Endothelial cell of umbilical vein (primary cell): ENCODE results near the gene METTL14.

ENCODE experiments used
- GATA2 ChIP-seq: IDR thresholded peaks from 2 replicates; pipeline ENCODE4 v1.7.0; 2011; ENCODE audit warnings: low read depth, mild to moderate bottlenecking, moderate library complexity, mixed read lengths, low read length; ENCODE audit not compliant: insufficient read length, insufficient read depth
- MAX ChIP-seq: IDR thresholded peaks from 2 replicates; pipeline ENCODE4 v1.6.1; 2011; ENCODE audit not compliant: insufficient read depth, insufficient read length
- POLR2A ChIP-seq: IDR thresholded peaks from 2 replicates; pipeline ENCODE4 v1.6.1; 2012; ENCODE audit warnings: low read depth, mild to moderate bottlenecking, control low read depth, low read length
- POLR2AphosphoS5 ChIP-seq: IDR thresholded peaks from 2 replicates; pipeline ENCODE4 v1.6.1; 2012; ENCODE audit warnings: low read depth, mild to moderate bottlenecking, control low read depth, low read length, moderate library complexity; ENCODE audit not compliant: insufficient read depth
- TF ChIP-seq, protein P1 (sequence below), 2 donors: IDR thresholded peaks; 1 replicate in 1 of 2; 2 replicates in 1 of 2; pipeline ENCODE4 v1.5.1; 2011; ENCODE audit warnings: low read length in 2 of 2, mild to moderate bottlenecking in 2 of 2, moderate library complexity in 2 of 2, control low read depth in 1 of 2, inconsistent platforms in 1 of 2, low read depth in 1 of 2; ENCODE audit not compliant: insufficient read depth in 1 of 2; ENCODE audit errors: extremely low read depth in 1 of 2

DNA sequence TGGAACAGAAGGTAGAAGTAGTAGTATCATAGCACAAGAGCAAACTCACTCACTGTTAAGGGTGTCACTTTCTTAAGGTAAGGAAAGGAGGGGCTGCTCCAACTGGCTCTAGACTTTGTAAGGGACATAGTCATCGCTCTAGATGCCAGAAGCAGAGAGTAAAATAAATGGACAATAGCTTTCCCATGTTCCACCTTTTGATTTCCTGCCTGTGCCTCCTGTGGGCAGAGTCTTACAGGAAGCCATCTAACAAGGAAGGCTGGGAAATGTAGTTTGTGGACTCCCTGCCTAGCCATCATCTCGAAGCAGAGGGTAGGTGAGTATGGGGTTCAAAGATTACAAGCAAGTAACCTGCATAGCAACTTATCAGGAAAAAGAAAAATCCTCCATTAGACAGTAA lies 1.7 kb upstream of the METTL14 start:
- TF ChIP-seq POLR2AphosphoS5 (no peak), POLR2A (no peak), MAX (no peak), GATA2 (no peak)
- TF ChIP-seq, protein P1, sequence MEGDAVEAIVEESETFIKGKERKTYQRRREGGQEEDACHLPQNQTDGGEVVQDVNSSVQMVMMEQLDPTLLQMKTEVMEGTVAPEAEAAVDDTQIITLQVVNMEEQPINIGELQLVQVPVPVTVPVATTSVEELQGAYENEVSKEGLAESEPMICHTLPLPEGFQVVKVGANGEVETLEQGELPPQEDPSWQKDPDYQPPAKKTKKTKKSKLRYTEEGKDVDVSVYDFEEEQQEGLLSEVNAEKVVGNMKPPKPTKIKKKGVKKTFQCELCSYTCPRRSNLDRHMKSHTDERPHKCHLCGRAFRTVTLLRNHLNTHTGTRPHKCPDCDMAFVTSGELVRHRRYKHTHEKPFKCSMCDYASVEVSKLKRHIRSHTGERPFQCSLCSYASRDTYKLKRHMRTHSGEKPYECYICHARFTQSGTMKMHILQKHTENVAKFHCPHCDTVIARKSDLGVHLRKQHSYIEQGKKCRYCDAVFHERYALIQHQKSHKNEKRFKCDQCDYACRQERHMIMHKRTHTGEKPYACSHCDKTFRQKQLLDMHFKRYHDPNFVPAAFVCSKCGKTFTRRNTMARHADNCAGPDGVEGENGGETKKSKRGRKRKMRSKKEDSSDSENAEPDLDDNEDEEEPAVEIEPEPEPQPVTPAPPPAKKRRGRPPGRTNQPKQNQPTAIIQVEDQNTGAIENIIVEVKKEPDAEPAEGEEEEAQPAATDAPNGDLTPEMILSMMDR (IDR thresholded peaks at IDR 0.05; ENCODE audit: extremely low read depth in 1 of 2, insufficient read depth in 1 of 2, low read depth in 1 of 2, low read length in 2 of 2): no peak
